Measurements from ENCODE around the gene COMMD8. TPM values are rescaled to one million over a fixed set of nuclear protein-coding genes. Genes with fewer than 3 reads are reported as not detected.

Gene COMMD8
- total RNA-seq, 4 donors from 2014 or later = 10.1 to 18.5 (median 11.0) TPM

DNA sequence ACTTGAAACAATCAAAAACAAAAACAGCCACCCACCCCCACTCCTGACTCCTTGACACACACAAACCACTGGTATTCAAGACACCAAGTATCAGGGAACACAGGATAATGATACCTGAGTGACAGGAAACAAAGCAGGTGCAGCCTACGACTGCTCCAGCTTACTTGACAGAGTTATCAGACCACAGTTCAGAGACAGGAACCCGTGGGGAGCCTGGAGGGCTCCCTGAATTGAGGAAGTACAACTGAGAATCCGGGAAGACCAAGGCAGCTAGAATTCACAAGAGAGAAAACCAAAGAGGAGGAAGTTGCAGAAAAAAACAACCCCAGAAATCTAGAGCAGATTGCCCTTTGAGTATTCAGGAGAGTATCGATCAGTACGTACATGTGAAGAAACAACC lies 20.5 kb downstream of the COMMD8 start:
- TF ChIP-seq EP300 (IDR thresholded peaks at IDR 0.05) (no peak), POLR2A (IDR thresholded peaks at IDR 0.05) (no peak), POLR2AphosphoS5 (IDR thresholded peaks at IDR 0.05) (no peak)
- TF ChIP-seq, protein P1, sequence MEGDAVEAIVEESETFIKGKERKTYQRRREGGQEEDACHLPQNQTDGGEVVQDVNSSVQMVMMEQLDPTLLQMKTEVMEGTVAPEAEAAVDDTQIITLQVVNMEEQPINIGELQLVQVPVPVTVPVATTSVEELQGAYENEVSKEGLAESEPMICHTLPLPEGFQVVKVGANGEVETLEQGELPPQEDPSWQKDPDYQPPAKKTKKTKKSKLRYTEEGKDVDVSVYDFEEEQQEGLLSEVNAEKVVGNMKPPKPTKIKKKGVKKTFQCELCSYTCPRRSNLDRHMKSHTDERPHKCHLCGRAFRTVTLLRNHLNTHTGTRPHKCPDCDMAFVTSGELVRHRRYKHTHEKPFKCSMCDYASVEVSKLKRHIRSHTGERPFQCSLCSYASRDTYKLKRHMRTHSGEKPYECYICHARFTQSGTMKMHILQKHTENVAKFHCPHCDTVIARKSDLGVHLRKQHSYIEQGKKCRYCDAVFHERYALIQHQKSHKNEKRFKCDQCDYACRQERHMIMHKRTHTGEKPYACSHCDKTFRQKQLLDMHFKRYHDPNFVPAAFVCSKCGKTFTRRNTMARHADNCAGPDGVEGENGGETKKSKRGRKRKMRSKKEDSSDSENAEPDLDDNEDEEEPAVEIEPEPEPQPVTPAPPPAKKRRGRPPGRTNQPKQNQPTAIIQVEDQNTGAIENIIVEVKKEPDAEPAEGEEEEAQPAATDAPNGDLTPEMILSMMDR (IDR thresholded peaks at IDR 0.05) = no peak
- Histone ChIP-seq H3K4me1 (no peaks in the 10 kb centered on the region), H3K36me3 (no peaks in the 10 kb centered on the region), H3K4me3 (no peak overlapping the region), H3K27ac (no peak overlapping the region), H3K27me3 (no peaks in the 10 kb centered on the region), H3K9me3 (no peaks in the 10 kb centered on the region)
- 64% methylated on average over 5 of the region's 5 CpGs for WGBS
- DNase-seq (ENCODE audit: low spot score in 2 of 2) = no peak

- Histone ChIP-seq H3K4me3 (no peak overlapping the region), H3K4me1 (no peaks in the 10 kb centered on the region), H3K27ac (no peak overlapping the region), H3K27me3 (no peaks in the 10 kb centered on the region), H3K9me3 (no peaks in the 10 kb centered on the region), H3K36me3 (no peaks in the 10 kb centered on the region)
- TF ChIP-seq POLR2AphosphoS5 (IDR thresholded peaks at IDR 0.05) = no peak
- no peak for TF ChIP-seq POLR2A (IDR thresholded peaks at IDR 0.05)
- TF ChIP-seq, protein P1 (IDR thresholded peaks at IDR 0.05) = no peak
- no peak for TF ChIP-seq EP300 (IDR thresholded peaks at IDR 0.05)
- no peak for DNase-seq (ENCODE audit: low spot score in 2 of 2)
Observed at GRCh38 chr4:47434931-47435330, 28.6 kb downstream of the COMMD8 start.

DNA sequence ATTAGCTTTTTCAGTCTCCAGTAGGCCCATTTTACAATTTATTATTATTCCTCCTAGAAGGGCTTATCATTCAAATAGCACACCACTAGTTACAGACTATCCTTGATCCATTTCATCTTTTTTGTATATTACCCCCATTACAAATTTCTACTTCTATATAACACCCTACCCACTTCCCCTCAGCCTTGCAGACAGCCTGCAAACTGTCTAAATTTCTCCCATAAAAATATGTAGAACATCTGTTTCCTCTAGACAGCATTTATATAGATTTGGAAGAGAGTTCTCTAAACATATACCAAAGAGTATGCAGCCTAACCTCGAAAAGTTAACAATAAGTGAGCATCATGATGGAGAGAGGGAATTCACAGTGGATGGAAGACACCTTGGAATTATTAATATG lies 30.8 kb downstream of the COMMD8 start:
- no peak for DNase-seq (ENCODE audit: low spot score in 2 of 2)
- WGBS = 41% methylated on average over 1 of the region's 1 CpG
- no peaks in the 10 kb centered on the region for H3K4me1 ChIP-seq
- no peak for TF ChIP-seq POLR2AphosphoS5 (IDR thresholded peaks at IDR 0.05)
- TF ChIP-seq, protein P1 (IDR thresholded peaks at IDR 0.05) = no peak
- no peak for TF ChIP-seq EP300 (IDR thresholded peaks at IDR 0.05)
- no peak for TF ChIP-seq POLR2A (IDR thresholded peaks at IDR 0.05)
- H3K4me3 ChIP-seq = no peak overlapping the region
- no peaks in the 10 kb centered on the region for H3K36me3 ChIP-seq
- no peak overlapping the region for H3K27ac ChIP-seq
- H3K27me3 ChIP-seq = no peaks in the 10 kb centered on the region
- H3K9me3 ChIP-seq = no peaks in the 10 kb centered on the region

GRCh38 chr4:47427935-47428334 lies 35.6 kb downstream of the COMMD8 start:
- no peak overlapping the region for H3K27ac ChIP-seq
- H3K9me3 ChIP-seq = no peaks in the 10 kb centered on the region
- no peak overlapping the region for H3K4me3 ChIP-seq
- DNase-seq (ENCODE audit: low spot score in 2 of 2) = no peak
- no peaks in the 10 kb centered on the region for H3K27me3 ChIP-seq
- H3K36me3 ChIP-seq = no peaks in the 10 kb centered on the region
- 78% methylated on average over 2 of the region's 2 CpGs for WGBS
- TF ChIP-seq POLR2A (IDR thresholded peaks at IDR 0.05) = no peak
- TF ChIP-seq, protein P1 (IDR thresholded peaks at IDR 0.05) = no peak
- TF ChIP-seq EP300 (IDR thresholded peaks at IDR 0.05) = no peak
- no peak for TF ChIP-seq POLR2AphosphoS5 (IDR thresholded peaks at IDR 0.05)
- no peaks in the 10 kb centered on the region for H3K4me1 ChIP-seq

- Histone ChIP-seq H3K9me3 (no peaks in the 10 kb centered on the region), H3K36me3 (no peaks in the 10 kb centered on the region), H3K4me1 (no peaks in the 10 kb centered on the region), H3K4me3 (no peak overlapping the region), H3K27me3 (no peaks in the 10 kb centered on the region), H3K27ac (no peak overlapping the region)
- no peak for DNase-seq (ENCODE audit: low spot score in 2 of 2)
- 94% methylated on average over 25 of the region's 25 CpGs for WGBS
- TF ChIP-seq POLR2AphosphoS5 (IDR thresholded peaks at IDR 0.05) = no peak
- TF ChIP-seq, protein P1 (IDR thresholded peaks at IDR 0.05) = no peak
- TF ChIP-seq EP300 (IDR thresholded peaks at IDR 0.05) = no peak
- TF ChIP-seq POLR2A (IDR thresholded peaks at IDR 0.05) = no peak
Observed at GRCh38 chr4:47425628-47426027, 37.9 kb downstream of the COMMD8 start.
